HG03039 (cell line): ENCODE data around the gene STAG1.
"Not testable (repeated sequence)": the region's sequence is repeated elsewhere in the genome, so short reads cannot be mapped to it uniquely, and the experiment has no call there.

ENCODE experiments used
- ATAC-seq: cut with Tn5 transposase; IDR thresholded peaks from one replicate; pipeline ENCODE4 v1.9.1; 2021; ENCODE audit warnings: mild to moderate bottlenecking, moderate library complexity; ENCODE audit not compliant: unreplicated experiment

The STAG1 gene

GRCh38 chr3:136653628-136654027 is 98.5 kb downstream of the STAG1 start:
- ATAC-seq = no peak

GRCh38 chr3:136651581-136651980 is 100.6 kb downstream of the STAG1 start:
- ATAC-seq = no peak

DNA sequence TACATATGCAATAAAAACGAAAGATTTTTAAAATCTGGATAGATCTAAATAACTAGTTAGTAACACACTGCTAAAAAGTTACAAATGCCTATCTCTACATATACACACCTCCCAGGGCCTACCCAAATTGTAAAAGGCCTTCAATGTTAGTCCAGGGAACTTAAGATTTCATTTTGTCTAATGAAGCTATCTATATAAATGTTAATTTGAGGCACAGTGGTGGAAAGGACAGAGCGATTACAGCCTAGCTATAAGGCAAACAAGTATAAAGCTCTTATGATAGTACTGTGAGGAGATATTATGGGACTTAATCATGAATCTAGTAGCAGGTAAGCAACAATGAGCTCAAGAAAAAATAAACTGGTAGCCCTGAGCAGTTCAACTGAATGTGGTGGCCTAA is 101.7 kb downstream of the STAG1 start:
- no peak for ATAC-seq

DNA sequence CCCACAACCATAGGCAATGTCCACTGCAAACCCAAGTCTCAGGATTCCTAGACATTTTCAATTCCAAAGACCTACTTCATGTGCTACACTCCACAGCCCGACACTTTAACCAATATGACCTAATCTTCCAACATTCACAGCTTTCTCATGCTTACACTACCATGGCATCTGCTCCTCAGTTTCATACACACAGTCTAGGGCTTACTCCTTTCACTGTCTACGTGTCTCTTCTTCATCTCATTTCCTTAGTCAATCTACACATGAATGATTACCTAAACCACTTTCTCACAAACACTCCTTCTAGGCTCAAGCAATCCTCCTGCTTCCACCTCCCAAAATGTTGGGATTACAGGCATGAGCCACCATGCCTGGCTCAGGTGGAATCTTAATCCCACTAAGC is 106.3 kb downstream of the STAG1 start:
- no peak for ATAC-seq

GRCh38 chr3:136644212-136644611 is 108.0 kb downstream of the STAG1 start:
- ATAC-seq = no peak

DNA sequence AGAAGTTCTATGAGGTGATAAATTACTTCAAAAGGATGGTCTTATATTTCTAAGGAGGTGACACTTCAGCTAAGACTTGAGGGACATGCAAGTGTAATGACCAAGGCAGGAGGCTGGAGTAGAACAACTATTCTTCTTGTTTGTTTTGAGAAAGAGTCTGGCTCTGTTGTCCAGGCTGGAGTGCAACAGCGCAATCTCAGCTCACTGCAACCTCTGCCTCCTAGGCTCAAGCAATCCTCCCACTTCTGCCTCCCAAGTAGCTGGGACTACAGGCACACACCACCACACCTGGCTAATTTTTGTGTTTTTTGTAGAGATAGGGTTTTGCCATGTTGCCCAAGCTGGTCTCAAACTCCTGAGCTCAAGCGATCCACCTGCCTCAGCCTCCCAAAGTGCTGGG is 108.8 kb downstream of the STAG1 start:
- ATAC-seq = not testable (repeated sequence)

DNA sequence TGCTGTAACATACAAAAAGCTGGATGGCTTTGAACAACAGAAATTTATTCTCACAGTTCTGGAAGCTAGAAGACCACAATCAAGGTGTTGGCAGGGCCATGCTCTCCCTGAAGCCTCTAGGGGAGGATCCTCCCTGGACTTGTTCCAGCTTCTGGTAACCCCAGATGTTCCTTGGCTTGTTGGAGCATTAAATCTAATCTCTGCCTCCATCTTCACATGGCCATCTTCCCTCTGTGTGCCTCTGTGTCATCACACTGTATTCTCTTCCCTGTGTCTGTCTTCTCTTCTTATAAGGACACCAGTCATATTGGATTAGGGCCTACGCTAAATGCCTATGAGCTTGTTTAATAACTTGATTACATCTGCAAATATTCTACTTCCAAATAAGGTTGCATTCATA is 109.5 kb downstream of the STAG1 start:
- no peak for ATAC-seq

GRCh38 chr3:136639069-136639468 is 113.1 kb downstream of the STAG1 start:
- ATAC-seq = no peak

GRCh38 chr3:136637176-136637575 is 115.0 kb downstream of the STAG1 start:
- ATAC-seq = no peak

- ATAC-seq = no peak
Measured at GRCh38 chr3:136634821-136635220, 117.4 kb downstream of the STAG1 start.

GRCh38 chr3:136632625-136633081 is 119.5 kb downstream of the STAG1 start:
- no peak for ATAC-seq

- no peak for ATAC-seq
Measured at GRCh38 chr3:136631424-136631823, 120.8 kb downstream of the STAG1 start.

DNA sequence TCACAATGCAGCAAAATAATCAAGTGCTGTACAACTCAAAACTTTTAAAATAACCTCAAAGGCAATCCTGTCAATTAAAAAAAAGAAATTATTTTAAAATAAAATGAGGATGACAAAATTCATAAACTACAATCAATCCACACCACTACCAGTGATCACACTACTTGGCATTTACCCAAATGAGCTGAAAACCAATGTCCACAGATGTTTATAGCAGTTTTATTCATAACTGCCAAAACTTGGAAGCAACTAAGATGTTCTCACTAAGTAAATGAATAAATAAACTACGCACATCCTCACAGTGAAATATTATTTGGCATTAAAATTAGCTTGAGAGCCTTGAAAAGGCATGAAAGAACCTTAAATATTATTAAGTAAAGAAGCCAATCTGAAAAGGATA is 121.3 kb downstream of the STAG1 start:
- no peak for ATAC-seq

DNA sequence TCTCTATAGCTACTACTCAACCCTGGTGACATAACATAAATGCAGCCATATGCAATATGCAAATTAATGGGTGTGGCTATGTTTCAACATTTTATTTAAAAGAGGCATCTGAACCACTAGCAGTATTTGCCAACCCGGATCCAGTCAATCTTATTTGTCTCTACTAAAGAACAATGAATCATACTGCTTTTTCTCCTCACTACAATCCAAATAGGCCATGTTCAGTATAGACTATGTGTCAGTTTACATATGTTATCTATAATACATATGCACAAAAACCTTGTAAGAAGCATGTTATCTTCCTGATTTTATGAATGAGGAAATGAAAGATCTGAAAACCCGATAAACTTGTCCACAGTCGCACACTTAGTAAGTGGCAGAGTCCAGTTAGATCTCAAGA is 125.7 kb downstream of the STAG1 start:
- ATAC-seq = no peak

DNA sequence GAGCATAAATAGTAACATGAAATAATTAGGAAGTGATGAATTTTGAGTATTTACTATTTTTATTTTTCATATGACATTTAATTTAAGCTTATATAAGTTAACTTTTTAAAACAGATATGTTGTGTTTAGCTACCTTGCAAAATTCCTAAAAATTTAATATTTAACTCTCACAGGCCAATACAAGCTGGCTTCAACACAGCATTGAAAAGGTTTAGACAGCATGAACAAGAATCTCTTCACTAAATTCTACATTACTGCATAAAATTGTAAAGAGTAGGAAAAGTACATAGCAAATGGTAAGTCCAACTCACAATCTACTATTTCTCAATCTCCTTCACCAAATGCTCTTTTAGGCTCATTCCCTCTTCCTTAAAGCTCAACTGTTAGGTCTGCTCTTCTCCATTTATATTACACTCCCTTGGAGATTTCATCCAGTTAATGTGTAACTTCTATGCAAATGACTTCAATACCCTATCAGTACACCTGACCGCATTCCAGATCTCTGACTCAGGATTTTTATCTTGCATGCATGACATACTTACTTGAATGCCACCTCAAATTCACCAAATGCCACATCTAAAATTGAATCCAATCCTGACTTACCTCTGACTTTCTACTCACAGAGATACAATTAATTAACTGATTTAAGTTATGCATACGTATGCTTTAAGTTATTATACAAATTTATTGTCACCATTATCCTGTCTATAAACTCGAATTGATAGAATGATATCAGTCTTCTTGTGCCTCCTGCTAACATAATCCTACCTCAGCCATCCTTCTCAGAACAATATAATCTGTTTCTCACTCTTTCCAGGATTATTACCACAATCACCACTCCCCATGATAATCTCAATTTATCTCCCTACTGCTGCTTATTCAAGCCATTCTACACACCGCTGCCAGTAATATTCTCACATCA is 127.0 kb downstream of the STAG1 start:
- no peak for ATAC-seq

DNA sequence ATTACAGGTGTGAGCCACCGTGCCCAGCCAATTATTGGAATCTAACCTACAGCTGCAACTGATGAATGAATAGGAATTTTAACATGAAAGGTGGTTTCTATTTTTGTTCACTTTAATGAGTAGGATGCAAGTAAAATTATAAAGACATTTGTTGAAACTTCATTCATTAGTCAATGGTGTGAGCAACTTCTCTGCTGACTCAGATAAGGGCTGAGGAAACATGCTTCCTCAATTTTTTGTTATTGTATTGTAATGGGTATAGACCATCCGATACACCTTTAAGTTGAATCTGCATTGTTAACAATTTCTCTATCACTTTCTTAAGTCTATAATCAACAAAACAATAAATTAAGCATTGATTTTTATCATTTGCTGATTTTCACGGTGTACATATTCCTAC is 127.8 kb downstream of the STAG1 start:
- no peak for ATAC-seq

DNA sequence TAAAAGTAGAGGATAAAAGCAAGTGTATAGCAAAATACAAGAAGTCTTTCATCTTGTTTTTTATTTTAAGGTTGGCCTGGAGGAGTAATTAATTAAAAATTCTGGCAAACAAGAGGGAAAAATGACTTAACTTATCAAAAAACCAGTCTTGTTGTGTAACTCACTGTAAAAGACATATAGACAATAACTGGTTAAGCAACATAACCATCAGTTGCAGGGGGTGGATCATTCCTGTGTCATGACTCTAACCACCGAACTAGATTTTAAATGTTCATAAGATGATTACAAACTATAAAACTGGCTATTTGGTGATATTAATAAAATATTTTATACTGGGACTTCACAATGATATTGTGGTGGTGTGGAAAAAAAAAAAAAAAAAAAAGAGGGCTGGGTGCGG is 130.6 kb downstream of the STAG1 start:
- ATAC-seq = no peak

DNA sequence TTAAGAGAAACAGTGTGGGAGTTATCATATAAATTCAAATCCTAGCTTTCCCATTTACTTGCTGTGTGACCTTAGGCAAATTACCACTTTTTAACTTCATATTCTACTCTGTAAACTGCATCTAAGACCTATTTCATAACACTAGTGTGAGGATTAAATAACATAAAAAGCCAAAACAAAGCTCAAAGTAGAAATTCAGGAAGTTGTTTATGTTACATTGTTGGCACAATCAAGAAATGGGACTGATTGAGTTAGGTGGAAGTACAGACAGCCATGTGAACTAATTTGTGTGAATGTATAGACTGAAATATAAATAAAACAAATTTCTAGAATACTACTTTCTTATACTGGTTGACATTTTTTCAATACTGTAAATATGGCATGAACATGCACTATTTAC is 131.7 kb downstream of the STAG1 start:
- no peak for ATAC-seq

- ATAC-seq = not testable (repeated sequence)
Measured at GRCh38 chr3:136617969-136618525, 134.1 kb downstream of the STAG1 start.

- no peak for ATAC-seq
Measured at GRCh38 chr3:136617198-136617597, 135.0 kb downstream of the STAG1 start.

DNA sequence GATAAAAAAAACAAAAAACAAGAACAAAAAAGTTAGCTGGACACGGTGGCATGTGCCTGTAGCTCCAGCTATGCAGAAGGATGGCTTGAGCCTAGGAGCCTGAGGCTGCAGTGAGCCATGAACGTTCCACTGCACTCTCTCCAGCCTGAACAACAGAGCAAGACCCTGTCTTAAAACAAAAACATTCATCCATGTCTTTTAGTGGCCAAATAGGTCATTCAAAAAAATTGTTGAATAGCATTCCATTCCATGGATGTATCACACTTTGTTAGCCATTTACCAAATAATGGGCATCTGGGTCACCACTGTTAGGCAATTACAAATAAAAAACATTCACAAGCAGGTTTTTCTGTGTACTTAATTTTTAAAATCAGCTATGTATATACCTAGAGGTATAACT is 139.7 kb downstream of the STAG1 start:
- ATAC-seq = no peak

DNA sequence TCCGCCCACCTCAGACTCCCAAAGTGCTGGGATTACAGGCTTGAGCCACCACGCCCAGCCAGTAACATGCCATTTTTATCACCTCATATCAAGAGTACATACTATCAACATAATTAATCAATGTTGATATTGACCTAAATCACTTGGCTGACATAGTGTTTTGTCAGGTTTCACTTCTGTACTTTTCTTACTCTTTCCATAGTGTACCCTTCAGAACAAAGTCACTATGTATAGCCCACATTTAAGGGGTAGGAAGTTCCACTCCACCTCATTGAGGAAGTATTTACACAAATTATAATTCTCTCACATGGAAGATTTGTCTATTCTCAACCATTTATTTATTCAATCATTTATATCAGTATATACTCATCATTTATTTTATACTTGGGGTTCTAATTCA is 145.2 kb downstream of the STAG1 start:
- ATAC-seq = no peak
